CD4-positive, alpha-beta T cell (primary cell): ENCODE data around the gene MS4A6E. TPM values are rescaled to one million over a fixed set of nuclear protein-coding genes. Genes with fewer than 3 reads are reported as not detected.

ENCODE experiments used
- ATAC-seq: fragments of 200-7000 bp; cut with Tn5 transposase; one replicate; pipeline ENCODE4 v1.10.0; 2022; ENCODE audit warnings: mild to moderate bottlenecking; ENCODE audit not compliant: poor library complexity
- CTCF ChIA-PET: fragments of 350-600 bp; sonication (Branson Sonifier 250); formaldehyde crosslinking; loops from one replicate; lab custom pipeline; 2021; ENCODE audit warnings: antibody characterized with exemption, inconsistent platforms; lab: Charles Lee
- POLR2A ChIA-PET: fragments of 350-600 bp; sonication (Branson Sonifier 250); formaldehyde crosslinking; loops from one replicate; lab custom pipeline; 2021; ENCODE audit warnings: antibody characterized with exemption, inconsistent platforms; lab: Charles Lee
- DNase-seq, 14 experiments: peaks; one replicate each; pipeline ENCODE4 v3.0.0-alpha.2; 2013 to 2020; ENCODE audit warnings: mixed read lengths in 2 of 14
- H3K27ac ChIP-seq, 2 donors: one replicate each; pipeline versions ENCODE4 v1.5.1 to v1.7.0; 2013; ENCODE audit warnings: low read length in 2 of 2, low read depth in 1 of 2, mild to moderate bottlenecking in 1 of 2
- H3K27me3 ChIP-seq, 2 experiments: 1 replicate in 1 of 2; 2 replicates in 1 of 2; pipeline versions ENCODE4 v1.6.1 to v1.7.0; 2013; ENCODE audit warnings: low read length in 2 of 2, control low read depth in 1 of 2, mild to moderate bottlenecking in 1 of 2, moderate library complexity in 1 of 2; ENCODE audit not compliant: insufficient read depth in 2 of 2, control insufficient read depth in 1 of 2
- H3K36me3 ChIP-seq: one replicate; pipeline ENCODE4 v1.6.1; 2013; ENCODE audit warnings: low read length, control low read depth; ENCODE audit not compliant: insufficient read depth
- H3K4me1 ChIP-seq: one replicate; pipeline ENCODE4 v1.6.1; 2013; ENCODE audit warnings: low read length, control low read depth; ENCODE audit not compliant: insufficient read depth
- H3K4me3 ChIP-seq: one replicate; pipeline ENCODE4 v1.5.1; 2013; ENCODE audit warnings: mild to moderate bottlenecking, low read length, moderate library complexity
- H3K9me3 ChIP-seq, 2 experiments: 1 replicate in 1 of 2; 2 replicates in 1 of 2; pipeline versions ENCODE4 v1.6.1 to v1.7.0; 2013; ENCODE audit warnings: low read length in 2 of 2, mild to moderate bottlenecking in 2 of 2, control low read depth in 1 of 2, moderate library complexity in 1 of 2; ENCODE audit not compliant: control insufficient read depth in 1 of 2, insufficient read depth in 1 of 2
- H3K27ac Mint-ChIP-seq: one replicate; pipeline ENCODE4 v1.8.0; 2020; ENCODE audit warnings: mixed read lengths
- H3K27me3 Mint-ChIP-seq: one replicate; pipeline ENCODE4 v1.8.0; 2021; ENCODE audit warnings: mixed read lengths
- H3K36me3 Mint-ChIP-seq: one replicate; pipeline ENCODE4 v1.8.0; 2021; ENCODE audit warnings: low read depth, mixed read lengths
- H3K4me1 Mint-ChIP-seq: one replicate; pipeline ENCODE4 v1.8.0; 2021; ENCODE audit warnings: low read depth, mixed read lengths
- H3K4me3 Mint-ChIP-seq: one replicate; pipeline ENCODE4 v1.8.0; 2020; ENCODE audit warnings: mild to moderate bottlenecking, mixed read lengths
- H3K9me3 Mint-ChIP-seq: one replicate; pipeline ENCODE4 v1.8.0; 2020; ENCODE audit warnings: mixed read lengths
- intact Hi-C, 2 experiments: fragments of 100-400 bp; cut with DNase I in 1 of 2; cut with micrococcal nuclease in 1 of 2; formaldehyde crosslinking; loops; one replicate each; pipeline versions ENCODE4 v1.15.1 to v1.9.0; 2023 to 2025; cut with DNase I, micrococcal nuclease
- total RNA-seq, 174 experiments: library from RNA in 2 of 174; stranded (reverse) in 2 of 174; gene quantifications; one replicate each; pipeline ENCODE4 v1.2.3 and lab custom pipeline; 2021 to 2026
- TF ChIP-seq, protein P1 (sequence below): fragments of 200-600 bp; IDR thresholded peaks from one replicate; pipeline ENCODE4 v1.8.0; 2022; ENCODE audit warnings: antibody characterized with exemption, mild to moderate bottlenecking

Gene MS4A6E
- total RNA-seq, 2 experiments from 2014 or later: not detected

GRCh38 chr11:60314635-60315321, 12.3 kb upstream of the MS4A6E start:
- no peaks in the 10 kb centered on the region for H3K36me3 ChIP-seq
- Mint-ChIP-seq H3K36me3 (no peaks in the 10 kb centered on the region), H3K4me1 (no peaks in the 10 kb centered on the region), H3K27ac (no peak overlapping the region), H3K9me3 (peaks cover 6% of the 10 kb centered on the region), H3K27me3 (peaks cover 16% of the 10 kb centered on the region), H3K4me3 (no peak overlapping the region)
- H3K4me1 ChIP-seq: no peaks in the 10 kb centered on the region
- no peak overlapping the region for H3K27ac ChIP-seq
- DNase-seq (no peak), ATAC-seq (no peak)
- intact Hi-C loops: no loop called here
- H3K4me3 ChIP-seq: no peak overlapping the region
- CTCF ChIA-PET: no interaction called here
- H3K27me3 ChIP-seq: peaks cover 6 to 8% of the 10 kb centered on the region in 2 experiments
- POLR2A ChIA-PET: no interaction called here
- TF ChIP-seq, protein P1, sequence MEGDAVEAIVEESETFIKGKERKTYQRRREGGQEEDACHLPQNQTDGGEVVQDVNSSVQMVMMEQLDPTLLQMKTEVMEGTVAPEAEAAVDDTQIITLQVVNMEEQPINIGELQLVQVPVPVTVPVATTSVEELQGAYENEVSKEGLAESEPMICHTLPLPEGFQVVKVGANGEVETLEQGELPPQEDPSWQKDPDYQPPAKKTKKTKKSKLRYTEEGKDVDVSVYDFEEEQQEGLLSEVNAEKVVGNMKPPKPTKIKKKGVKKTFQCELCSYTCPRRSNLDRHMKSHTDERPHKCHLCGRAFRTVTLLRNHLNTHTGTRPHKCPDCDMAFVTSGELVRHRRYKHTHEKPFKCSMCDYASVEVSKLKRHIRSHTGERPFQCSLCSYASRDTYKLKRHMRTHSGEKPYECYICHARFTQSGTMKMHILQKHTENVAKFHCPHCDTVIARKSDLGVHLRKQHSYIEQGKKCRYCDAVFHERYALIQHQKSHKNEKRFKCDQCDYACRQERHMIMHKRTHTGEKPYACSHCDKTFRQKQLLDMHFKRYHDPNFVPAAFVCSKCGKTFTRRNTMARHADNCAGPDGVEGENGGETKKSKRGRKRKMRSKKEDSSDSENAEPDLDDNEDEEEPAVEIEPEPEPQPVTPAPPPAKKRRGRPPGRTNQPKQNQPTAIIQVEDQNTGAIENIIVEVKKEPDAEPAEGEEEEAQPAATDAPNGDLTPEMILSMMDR: no peak
- peaks cover 8 to 10% of the 10 kb centered on the region in 2 experiments for H3K9me3 ChIP-seq

GRCh38 chr11:60315871-60316270, 11.2 kb upstream of the MS4A6E start:
- intact Hi-C loops: no loop called here
- H3K4me1 Mint-ChIP-seq: no peaks in the 10 kb centered on the region
- TF ChIP-seq, protein P1: no peak
- Histone ChIP-seq H3K27me3 (peaks cover 4 to 8% of the 10 kb centered on the region in 2 experiments), H3K9me3 (peaks cover 10 to 13% of the 10 kb centered on the region in 2 experiments), H3K27ac (no peak overlapping the region), H3K36me3 (no peaks in the 10 kb centered on the region), H3K4me1 (no peaks in the 10 kb centered on the region), H3K4me3 (no peak overlapping the region)
- ChIA-PET CTCF (no interaction called here), POLR2A (no interaction called here)
- ATAC-seq (no peak), DNase-seq (no peak)
- no peaks in the 10 kb centered on the region for H3K36me3 Mint-ChIP-seq
- H3K4me3 Mint-ChIP-seq: no peak overlapping the region
- H3K27ac Mint-ChIP-seq: no peak overlapping the region
- peaks cover 12% of the 10 kb centered on the region for H3K9me3 Mint-ChIP-seq
- H3K27me3 Mint-ChIP-seq: peaks cover 13% of the 10 kb centered on the region

DNA sequence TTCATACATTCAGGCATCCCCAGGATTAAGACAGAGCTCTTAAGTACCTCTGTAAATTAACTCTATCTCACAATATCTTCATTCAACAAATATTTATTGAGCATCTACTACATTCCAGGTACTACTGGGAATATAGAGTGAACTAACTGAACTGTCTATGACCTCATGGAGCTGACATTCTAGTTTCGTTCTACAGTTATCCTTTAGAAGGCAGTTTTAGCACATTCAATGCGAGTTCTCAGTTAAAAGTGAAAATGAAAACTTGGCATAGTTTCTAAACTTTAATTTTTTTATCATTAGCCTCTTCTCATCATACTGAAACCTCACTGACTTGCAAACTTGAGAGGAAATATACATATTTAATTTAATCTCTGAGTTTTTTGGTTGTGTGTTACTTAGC, 10.7 kb upstream of the MS4A6E start:
- no peak overlapping the region for H3K27ac ChIP-seq
- peaks cover 18% of the 10 kb centered on the region for H3K27me3 Mint-ChIP-seq
- DNase-seq (no peak), ATAC-seq (no peak)
- intact Hi-C loops: no loop called here
- H3K9me3 ChIP-seq: peaks cover 10 to 13% of the 10 kb centered on the region in 2 experiments
- H3K4me1 ChIP-seq: no peaks in the 10 kb centered on the region
- no peaks in the 10 kb centered on the region for H3K4me1 Mint-ChIP-seq
- peaks cover 12% of the 10 kb centered on the region for H3K9me3 Mint-ChIP-seq
- ChIA-PET POLR2A (no interaction called here), CTCF (no interaction called here)
- H3K27ac Mint-ChIP-seq: no peak overlapping the region
- TF ChIP-seq, protein P1: no peak
- H3K36me3 ChIP-seq: no peaks in the 10 kb centered on the region
- H3K36me3 Mint-ChIP-seq: no peaks in the 10 kb centered on the region
- H3K27me3 ChIP-seq: peaks cover 4 to 8% of the 10 kb centered on the region in 2 experiments
- no peak overlapping the region for H3K4me3 Mint-ChIP-seq
- H3K4me3 ChIP-seq: no peak overlapping the region
